Stomach (tissue), 4 donors: ENCODE measurements around the gene AGAP3.

Source experiments
- POLR2A ChIP-seq, 4 donors: fragments of 450-650 bp; IDR thresholded peaks; one replicate each; pipeline ENCODE4 v1.6.1; 2016; ENCODE audit warnings: antibody characterized with exemption in 4 of 4, control low read depth in 2 of 4, mild to moderate bottlenecking in 1 of 4, moderate library complexity in 1 of 4
- POLR2AphosphoS5 ChIP-seq, 3 donors: sonication (generic); formaldehyde crosslinking; IDR thresholded peaks; one replicate each; pipeline ENCODE4 v1.6.1; 2016; ENCODE audit warnings: antibody characterized with exemption in 3 of 3
- TF ChIP-seq, protein P1 (sequence below), 7 experiments: fragments of 450-650 bp in 4 of 7; fragments of 200-600 bp in 3 of 7; sonication (generic) in 3 of 7; IDR thresholded peaks; one replicate each; pipeline ENCODE4 v1.5.1; 2016 to 2019; ENCODE audit warnings: antibody characterized with exemption in 7 of 7, control low read depth in 2 of 7, mild to moderate bottlenecking in 1 of 7

DNA sequence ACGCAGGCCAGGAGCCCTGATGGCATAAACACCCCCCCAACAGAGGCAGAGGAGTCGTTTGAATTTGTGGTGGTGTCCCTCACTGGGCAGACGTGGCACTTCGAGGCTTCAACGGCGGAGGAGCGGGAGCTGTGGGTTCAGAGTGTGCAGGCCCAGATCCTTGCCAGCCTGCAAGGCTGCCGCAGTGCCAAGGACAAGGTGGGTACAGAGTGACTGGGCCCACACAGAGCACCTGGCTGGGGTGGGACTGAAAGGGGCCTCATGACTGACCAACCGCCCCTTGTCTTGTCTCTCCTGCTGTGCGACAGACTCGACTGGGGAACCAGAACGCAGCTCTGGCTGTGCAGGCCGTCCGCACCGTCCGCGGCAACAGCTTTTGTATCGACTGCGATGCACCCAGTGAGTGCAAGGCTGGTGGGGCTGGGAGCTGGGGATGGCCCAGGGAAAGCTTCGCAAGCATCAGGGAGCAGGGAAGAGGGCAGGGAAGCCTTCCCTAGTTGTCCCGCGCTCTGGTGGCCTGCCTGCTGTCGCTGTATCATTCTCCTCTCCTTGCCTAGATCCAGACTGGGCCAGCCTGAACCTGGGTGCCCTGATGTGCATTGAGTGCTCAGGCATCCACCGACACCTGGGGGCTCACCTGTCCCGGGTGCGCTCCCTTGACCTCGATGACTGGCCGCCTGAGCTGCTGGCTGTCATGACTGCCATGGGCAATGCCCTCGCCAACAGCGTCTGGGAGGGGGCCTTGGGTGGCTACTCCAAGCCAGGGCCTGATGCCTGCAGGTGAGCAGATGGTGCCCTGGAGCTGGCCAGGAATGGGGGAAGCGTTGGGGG lies 55.8 kb downstream of the AGAP3 start:
- TF ChIP-seq POLR2A (IDR thresholded peaks at IDR 0.05): no peak
- TF ChIP-seq, protein P1, sequence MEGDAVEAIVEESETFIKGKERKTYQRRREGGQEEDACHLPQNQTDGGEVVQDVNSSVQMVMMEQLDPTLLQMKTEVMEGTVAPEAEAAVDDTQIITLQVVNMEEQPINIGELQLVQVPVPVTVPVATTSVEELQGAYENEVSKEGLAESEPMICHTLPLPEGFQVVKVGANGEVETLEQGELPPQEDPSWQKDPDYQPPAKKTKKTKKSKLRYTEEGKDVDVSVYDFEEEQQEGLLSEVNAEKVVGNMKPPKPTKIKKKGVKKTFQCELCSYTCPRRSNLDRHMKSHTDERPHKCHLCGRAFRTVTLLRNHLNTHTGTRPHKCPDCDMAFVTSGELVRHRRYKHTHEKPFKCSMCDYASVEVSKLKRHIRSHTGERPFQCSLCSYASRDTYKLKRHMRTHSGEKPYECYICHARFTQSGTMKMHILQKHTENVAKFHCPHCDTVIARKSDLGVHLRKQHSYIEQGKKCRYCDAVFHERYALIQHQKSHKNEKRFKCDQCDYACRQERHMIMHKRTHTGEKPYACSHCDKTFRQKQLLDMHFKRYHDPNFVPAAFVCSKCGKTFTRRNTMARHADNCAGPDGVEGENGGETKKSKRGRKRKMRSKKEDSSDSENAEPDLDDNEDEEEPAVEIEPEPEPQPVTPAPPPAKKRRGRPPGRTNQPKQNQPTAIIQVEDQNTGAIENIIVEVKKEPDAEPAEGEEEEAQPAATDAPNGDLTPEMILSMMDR (IDR thresholded peaks at IDR 0.05): no peak
- TF ChIP-seq POLR2AphosphoS5 (IDR thresholded peaks at IDR 0.05): no peak
